WTC11 (cell line): Measurements from ENCODE around the gene STARD13. TPM values are rescaled to one million over a fixed set of nuclear protein-coding genes. Genes with fewer than 3 reads are reported as not detected.

ENCODE experiments used
- ATAC-seq: fragments of 200-7000 bp; cut with Tn5 transposase; 2 replicates; pipeline ENCODE4 v1.10.0; 2021; ENCODE audit warnings: mild to moderate bottlenecking, moderate library complexity
- CTCF ChIA-PET: fragments of 300-600 bp; sonication (Branson Sonifier 250); formaldehyde crosslinking; loops from one replicate; lab custom pipeline; 2021; ENCODE audit warnings: antibody characterized with exemption; lab: Charles Lee
- POLR2A ChIA-PET: fragments of 350-600 bp; sonication (Branson Sonifier 250); formaldehyde crosslinking; loops from one replicate; lab custom pipeline; 2021; ENCODE audit warnings: antibody characterized with exemption; lab: Charles Lee
- DNase-seq: peaks from one replicate; pipeline ENCODE4 v3.0.0; 2021; ENCODE audit warnings: low spot score
- H3K27ac Mint-ChIP-seq: 2 replicates; pipeline ENCODE4 v1.8.0; 2021; ENCODE audit warnings: mixed read lengths
- H3K27me3 Mint-ChIP-seq: 2 replicates; pipeline ENCODE4 v1.8.0; 2021; ENCODE audit warnings: low read depth, mild to moderate bottlenecking, moderate library complexity, mixed read lengths
- H3K36me3 Mint-ChIP-seq: 2 replicates; pipeline ENCODE4 v1.8.0; 2021; ENCODE audit warnings: mixed read lengths
- H3K4me1 Mint-ChIP-seq: 2 replicates; pipeline ENCODE4 v1.8.0; 2022; ENCODE audit warnings: mixed read lengths
- H3K4me3 Mint-ChIP-seq: 2 replicates; pipeline ENCODE4 v1.8.0; 2021; ENCODE audit warnings: mild to moderate bottlenecking, moderate library complexity, mixed read lengths
- H3K9me3 Mint-ChIP-seq: 2 replicates; pipeline ENCODE4 v1.8.0; 2021; ENCODE audit warnings: mixed read lengths
- FOXJ3 ChIP-seq: sonication (generic); formaldehyde crosslinking; IDR thresholded peaks from 2 replicates; pipeline ENCODE4 v1.9.0; 2021; ENCODE audit warnings: missing genetic modification reagents, mild to moderate bottlenecking, borderline replicate concordance
- FOXP1 ChIP-seq: sonication (generic); formaldehyde crosslinking; IDR thresholded peaks from 2 replicates; pipeline ENCODE4 v1.8.0; 2022; ENCODE audit warnings: missing genetic modification reagents, mild to moderate bottlenecking, moderate library complexity, borderline replicate concordance
- GABPB1 ChIP-seq: sonication (generic); formaldehyde crosslinking; IDR thresholded peaks from 2 replicates; pipeline ENCODE4 v1.8.1; 2023; ENCODE audit warnings: mild to moderate bottlenecking, missing genetic modification reagents
- GTF2I ChIP-seq: fragments of 250-450 bp; sonication (Bioruptor Pico); conservative IDR thresholded peaks from 2 replicates; pipeline ENCODE4 v1.4.0; 2021; ENCODE audit warnings: mild to moderate bottlenecking
- IRF2 ChIP-seq: sonication (generic); formaldehyde crosslinking; IDR thresholded peaks from 2 replicates; pipeline ENCODE4 v1.8.0; 2022; ENCODE audit warnings: low read depth, missing genetic modification reagents, borderline replicate concordance
- NFYB ChIP-seq: sonication (generic); formaldehyde crosslinking; conservative IDR thresholded peaks from 2 replicates; pipeline ENCODE4 v1.8.0; 2022; ENCODE audit warnings: low read depth, missing genetic modification reagents
- NR1H2 ChIP-seq: sonication (generic); formaldehyde crosslinking; IDR thresholded peaks from 2 replicates; pipeline ENCODE4 v1.9.0; 2021; ENCODE audit warnings: mild to moderate bottlenecking, moderate library complexity, missing genetic modification reagents
- SMAD3 ChIP-seq: sonication (generic); formaldehyde crosslinking; IDR thresholded peaks from 2 replicates; pipeline ENCODE4 v1.8.0; 2022; ENCODE audit warnings: missing genetic modification reagents, mild to moderate bottlenecking, borderline replicate concordance
- SMAD4 ChIP-seq: sonication (generic); formaldehyde crosslinking; IDR thresholded peaks from 2 replicates; pipeline ENCODE4 v1.8.0; 2022; ENCODE audit warnings: mild to moderate bottlenecking, missing genetic modification reagents
- SP1 ChIP-seq: sonication (generic); formaldehyde crosslinking; conservative IDR thresholded peaks from 2 replicates; pipeline ENCODE4 v1.8.1; 2022; ENCODE audit warnings: missing genetic modification reagents
- ZNF121 ChIP-seq: sonication (generic); formaldehyde crosslinking; IDR thresholded peaks from 2 replicates; pipeline ENCODE4 v1.8.0; 2023; ENCODE audit warnings: missing genetic modification reagents
- ZNF138 ChIP-seq: sonication (generic); formaldehyde crosslinking; conservative IDR thresholded peaks from 2 replicates; pipeline ENCODE4 v1.8.1; 2022; ENCODE audit warnings: mild to moderate bottlenecking, moderate library complexity, missing genetic modification reagents
- ZNF317 ChIP-seq: sonication (generic); formaldehyde crosslinking; IDR thresholded peaks from 2 replicates; pipeline ENCODE4 v1.8.1; 2023; ENCODE audit warnings: low read depth, mild to moderate bottlenecking, moderate library complexity, missing genetic modification reagents, borderline replicate concordance
- total RNA-seq: library from RNA; stranded (reverse); gene quantifications from 3 replicates; pipeline ENCODE4 v1.2.3, GENCODE V29; 2021
- TF ChIP-seq, protein P1 (sequence below): sonication (generic); formaldehyde crosslinking; IDR thresholded peaks from 2 replicates; pipeline ENCODE4 v1.8.0; 2023; ENCODE audit warnings: missing genetic modification reagents, mild to moderate bottlenecking, borderline replicate concordance
- TF ChIP-seq, protein P2 (sequence below): sonication (generic); formaldehyde crosslinking; conservative IDR thresholded peaks from 2 replicates; pipeline ENCODE4 v1.8.1; 2023; ENCODE audit warnings: mild to moderate bottlenecking, low read depth, missing genetic modification reagents, moderate library complexity
- TF ChIP-seq, protein P3 (sequence below): sonication (generic); formaldehyde crosslinking; IDR thresholded peaks from 2 replicates; pipeline ENCODE4 v1.8.0; 2022; ENCODE audit warnings: mild to moderate bottlenecking, missing genetic modification reagents
- TF ChIP-seq, protein P4 (sequence below): sonication (generic); formaldehyde crosslinking; IDR thresholded peaks from 2 replicates; pipeline ENCODE4 v1.8.0; 2023; ENCODE audit warnings: missing genetic modification reagents
- TF ChIP-seq, protein P5 (sequence below): sonication (generic); formaldehyde crosslinking; IDR thresholded peaks from 2 replicates; pipeline ENCODE4 v1.8.0; 2022; ENCODE audit warnings: mild to moderate bottlenecking, missing genetic modification reagents
- TF ChIP-seq, protein P6 (sequence below): fragments of 250-450 bp; sonication (Bioruptor Pico); IDR thresholded peaks from 2 replicates; pipeline ENCODE4 v1.8.0; 2021; ENCODE audit warnings: mild to moderate bottlenecking
- TF ChIP-seq, protein P7 (sequence below): fragments of 250-450 bp; sonication (Bioruptor Pico); IDR thresholded peaks from 2 replicates; pipeline ENCODE4 v1.9.0; 2021; ENCODE audit warnings: mild to moderate bottlenecking
- TF ChIP-seq, protein P8 (sequence below): sonication (generic); formaldehyde crosslinking; IDR thresholded peaks from 2 replicates; pipeline ENCODE4 v1.8.1; 2022; ENCODE audit warnings: mild to moderate bottlenecking, moderate library complexity, missing genetic modification reagents

The STARD13 gene
- total RNA-seq, 1 experiment from 2014 or later: 4.4 TPM

DNA sequence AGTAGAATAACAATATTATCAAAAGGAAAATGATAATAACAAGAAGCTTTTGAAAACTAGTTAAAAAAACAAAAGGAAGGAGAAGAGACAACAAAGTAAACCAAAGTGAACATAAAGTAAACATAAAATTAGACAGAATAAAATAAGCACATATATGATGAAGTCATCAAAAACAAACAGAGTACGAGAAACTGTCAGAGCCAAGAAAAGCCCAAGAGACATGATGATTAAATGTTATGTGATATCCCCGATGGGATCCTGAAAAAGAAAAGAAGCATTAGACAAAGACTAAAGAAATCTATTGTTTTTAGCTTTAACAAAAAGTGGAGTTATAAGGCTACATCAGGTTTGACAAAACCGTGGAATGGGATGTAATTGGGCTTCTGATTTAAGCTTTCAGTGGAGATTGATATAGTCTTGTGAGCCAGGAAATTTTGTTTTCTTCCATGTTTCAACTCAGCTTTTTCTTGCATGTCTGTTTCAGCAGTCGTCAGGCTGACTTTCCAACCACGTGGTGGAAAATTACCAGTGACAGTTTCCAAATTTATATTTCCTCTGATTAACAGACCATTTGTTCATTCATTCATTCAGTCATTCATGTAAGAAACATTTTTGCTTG, 204.5 kb downstream of the STARD13 start:
- Mint-ChIP-seq H3K4me1 (no peaks in the 10 kb centered on the region), H3K27ac (no peak overlapping the region), H3K9me3 (no peaks in the 10 kb centered on the region), H3K36me3 (no peaks in the 10 kb centered on the region), H3K4me3 (no peak overlapping the region), H3K27me3 (no peaks in the 10 kb centered on the region)
- TF ChIP-seq NR1H2 (CRISPR knock-in tag) (no peak), SMAD4 (no peak), GABPB1 (CRISPR knock-in tag) (no peak), ZNF317 (CRISPR knock-in tag) (no peak), ZNF138 (CRISPR knock-in tag) (no peak)
- TF ChIP-seq, protein P1, sequence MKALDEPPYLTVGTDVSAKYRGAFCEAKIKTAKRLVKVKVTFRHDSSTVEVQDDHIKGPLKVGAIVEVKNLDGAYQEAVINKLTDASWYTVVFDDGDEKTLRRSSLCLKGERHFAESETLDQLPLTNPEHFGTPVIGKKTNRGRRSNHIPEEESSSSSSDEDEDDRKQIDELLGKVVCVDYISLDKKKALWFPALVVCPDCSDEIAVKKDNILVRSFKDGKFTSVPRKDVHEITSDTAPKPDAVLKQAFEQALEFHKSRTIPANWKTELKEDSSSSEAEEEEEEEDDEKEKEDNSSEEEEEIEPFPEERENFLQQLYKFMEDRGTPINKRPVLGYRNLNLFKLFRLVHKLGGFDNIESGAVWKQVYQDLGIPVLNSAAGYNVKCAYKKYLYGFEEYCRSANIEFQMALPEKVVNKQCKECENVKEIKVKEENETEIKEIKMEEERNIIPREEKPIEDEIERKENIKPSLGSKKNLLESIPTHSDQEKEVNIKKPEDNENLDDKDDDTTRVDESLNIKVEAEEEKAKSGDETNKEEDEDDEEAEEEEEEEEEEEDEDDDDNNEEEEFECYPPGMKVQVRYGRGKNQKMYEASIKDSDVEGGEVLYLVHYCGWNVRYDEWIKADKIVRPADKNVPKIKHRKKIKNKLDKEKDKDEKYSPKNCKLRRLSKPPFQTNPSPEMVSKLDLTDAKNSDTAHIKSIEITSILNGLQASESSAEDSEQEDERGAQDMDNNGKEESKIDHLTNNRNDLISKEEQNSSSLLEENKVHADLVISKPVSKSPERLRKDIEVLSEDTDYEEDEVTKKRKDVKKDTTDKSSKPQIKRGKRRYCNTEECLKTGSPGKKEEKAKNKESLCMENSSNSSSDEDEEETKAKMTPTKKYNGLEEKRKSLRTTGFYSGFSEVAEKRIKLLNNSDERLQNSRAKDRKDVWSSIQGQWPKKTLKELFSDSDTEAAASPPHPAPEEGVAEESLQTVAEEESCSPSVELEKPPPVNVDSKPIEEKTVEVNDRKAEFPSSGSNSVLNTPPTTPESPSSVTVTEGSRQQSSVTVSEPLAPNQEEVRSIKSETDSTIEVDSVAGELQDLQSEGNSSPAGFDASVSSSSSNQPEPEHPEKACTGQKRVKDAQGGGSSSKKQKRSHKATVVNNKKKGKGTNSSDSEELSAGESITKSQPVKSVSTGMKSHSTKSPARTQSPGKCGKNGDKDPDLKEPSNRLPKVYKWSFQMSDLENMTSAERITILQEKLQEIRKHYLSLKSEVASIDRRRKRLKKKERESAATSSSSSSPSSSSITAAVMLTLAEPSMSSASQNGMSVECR: no peak
- ChIA-PET POLR2A (no interaction called here), CTCF (no interaction called here)
- no peak for DNase-seq
- ATAC-seq: no peak

DNA sequence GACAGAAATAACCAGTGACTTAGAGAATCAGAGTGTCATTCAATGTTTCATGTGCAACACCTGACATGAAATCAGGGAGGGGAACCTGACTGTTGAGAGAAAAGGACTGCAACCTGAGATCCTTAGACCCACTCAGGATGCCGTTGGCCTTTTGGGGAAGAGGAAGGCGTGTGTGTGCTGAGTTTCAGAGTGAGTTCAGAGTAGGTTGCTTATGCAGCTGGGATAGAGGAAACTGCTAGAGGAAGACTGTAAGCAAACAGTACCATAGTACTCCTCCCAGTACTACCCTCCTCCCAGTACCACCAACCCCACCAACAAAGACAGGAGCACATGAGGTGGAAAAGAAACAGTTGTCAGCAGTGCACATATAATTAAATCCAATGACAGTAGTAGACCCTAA, 205.6 kb downstream of the STARD13 start:
- no peaks in the 10 kb centered on the region for H3K9me3 Mint-ChIP-seq
- TF ChIP-seq, protein P2, sequence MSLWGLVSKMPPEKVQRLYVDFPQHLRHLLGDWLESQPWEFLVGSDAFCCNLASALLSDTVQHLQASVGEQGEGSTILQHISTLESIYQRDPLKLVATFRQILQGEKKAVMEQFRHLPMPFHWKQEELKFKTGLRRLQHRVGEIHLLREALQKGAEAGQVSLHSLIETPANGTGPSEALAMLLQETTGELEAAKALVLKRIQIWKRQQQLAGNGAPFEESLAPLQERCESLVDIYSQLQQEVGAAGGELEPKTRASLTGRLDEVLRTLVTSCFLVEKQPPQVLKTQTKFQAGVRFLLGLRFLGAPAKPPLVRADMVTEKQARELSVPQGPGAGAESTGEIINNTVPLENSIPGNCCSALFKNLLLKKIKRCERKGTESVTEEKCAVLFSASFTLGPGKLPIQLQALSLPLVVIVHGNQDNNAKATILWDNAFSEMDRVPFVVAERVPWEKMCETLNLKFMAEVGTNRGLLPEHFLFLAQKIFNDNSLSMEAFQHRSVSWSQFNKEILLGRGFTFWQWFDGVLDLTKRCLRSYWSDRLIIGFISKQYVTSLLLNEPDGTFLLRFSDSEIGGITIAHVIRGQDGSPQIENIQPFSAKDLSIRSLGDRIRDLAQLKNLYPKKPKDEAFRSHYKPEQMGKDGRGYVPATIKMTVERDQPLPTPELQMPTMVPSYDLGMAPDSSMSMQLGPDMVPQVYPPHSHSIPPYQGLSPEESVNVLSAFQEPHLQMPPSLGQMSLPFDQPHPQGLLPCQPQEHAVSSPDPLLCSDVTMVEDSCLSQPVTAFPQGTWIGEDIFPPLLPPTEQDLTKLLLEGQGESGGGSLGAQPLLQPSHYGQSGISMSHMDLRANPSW (CRISPR knock-in tag): no peak
- TF ChIP-seq ZNF317 (CRISPR knock-in tag) (no peak), FOXP1 (no peak), IRF2 (CRISPR knock-in tag) (no peak), SP1 (no peak), NFYB (CRISPR knock-in tag) (no peak), NR1H2 (CRISPR knock-in tag) (no peak), FOXJ3 (no peak), SMAD3 (CRISPR knock-in tag) (no peak), GTF2I (CRISPR knock-in tag) (no peak), SMAD4 (no peak), ZNF121 (CRISPR knock-in tag) (no peak)
- TF ChIP-seq, protein P3, sequence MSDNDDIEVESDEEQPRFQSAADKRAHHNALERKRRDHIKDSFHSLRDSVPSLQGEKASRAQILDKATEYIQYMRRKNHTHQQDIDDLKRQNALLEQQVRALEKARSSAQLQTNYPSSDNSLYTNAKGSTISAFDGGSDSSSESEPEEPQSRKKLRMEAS: no peak
- TF ChIP-seq, protein P4, sequence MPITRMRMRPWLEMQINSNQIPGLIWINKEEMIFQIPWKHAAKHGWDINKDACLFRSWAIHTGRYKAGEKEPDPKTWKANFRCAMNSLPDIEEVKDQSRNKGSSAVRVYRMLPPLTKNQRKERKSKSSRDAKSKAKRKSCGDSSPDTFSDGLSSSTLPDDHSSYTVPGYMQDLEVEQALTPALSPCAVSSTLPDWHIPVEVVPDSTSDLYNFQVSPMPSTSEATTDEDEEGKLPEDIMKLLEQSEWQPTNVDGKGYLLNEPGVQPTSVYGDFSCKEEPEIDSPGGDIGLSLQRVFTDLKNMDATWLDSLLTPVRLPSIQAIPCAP (CRISPR knock-in tag): no peak
- TF ChIP-seq, protein P5, sequence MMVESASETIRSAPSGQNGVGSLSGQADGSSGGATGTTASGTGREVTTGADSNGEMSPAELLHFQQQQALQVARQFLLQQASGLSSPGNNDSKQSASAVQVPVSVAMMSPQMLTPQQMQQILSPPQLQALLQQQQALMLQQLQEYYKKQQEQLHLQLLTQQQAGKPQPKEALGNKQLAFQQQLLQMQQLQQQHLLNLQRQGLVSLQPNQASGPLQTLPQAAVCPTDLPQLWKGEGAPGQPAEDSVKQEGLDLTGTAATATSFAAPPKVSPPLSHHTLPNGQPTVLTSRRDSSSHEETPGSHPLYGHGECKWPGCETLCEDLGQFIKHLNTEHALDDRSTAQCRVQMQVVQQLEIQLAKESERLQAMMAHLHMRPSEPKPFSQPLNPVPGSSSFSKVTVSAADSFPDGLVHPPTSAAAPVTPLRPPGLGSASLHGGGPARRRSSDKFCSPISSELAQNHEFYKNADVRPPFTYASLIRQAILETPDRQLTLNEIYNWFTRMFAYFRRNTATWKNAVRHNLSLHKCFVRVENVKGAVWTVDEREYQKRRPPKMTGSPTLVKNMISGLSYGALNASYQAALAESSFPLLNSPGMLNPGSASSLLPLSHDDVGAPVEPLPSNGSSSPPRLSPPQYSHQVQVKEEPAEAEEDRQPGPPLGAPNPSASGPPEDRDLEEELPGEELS (CRISPR knock-in tag): no peak
- TF ChIP-seq, protein P6, sequence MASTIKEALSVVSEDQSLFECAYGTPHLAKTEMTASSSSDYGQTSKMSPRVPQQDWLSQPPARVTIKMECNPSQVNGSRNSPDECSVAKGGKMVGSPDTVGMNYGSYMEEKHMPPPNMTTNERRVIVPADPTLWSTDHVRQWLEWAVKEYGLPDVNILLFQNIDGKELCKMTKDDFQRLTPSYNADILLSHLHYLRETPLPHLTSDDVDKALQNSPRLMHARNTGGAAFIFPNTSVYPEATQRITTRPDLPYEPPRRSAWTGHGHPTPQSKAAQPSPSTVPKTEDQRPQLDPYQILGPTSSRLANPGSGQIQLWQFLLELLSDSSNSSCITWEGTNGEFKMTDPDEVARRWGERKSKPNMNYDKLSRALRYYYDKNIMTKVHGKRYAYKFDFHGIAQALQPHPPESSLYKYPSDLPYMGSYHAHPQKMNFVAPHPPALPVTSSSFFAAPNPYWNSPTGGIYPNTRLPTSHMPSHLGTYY: no peak
- TF ChIP-seq, protein P7, sequence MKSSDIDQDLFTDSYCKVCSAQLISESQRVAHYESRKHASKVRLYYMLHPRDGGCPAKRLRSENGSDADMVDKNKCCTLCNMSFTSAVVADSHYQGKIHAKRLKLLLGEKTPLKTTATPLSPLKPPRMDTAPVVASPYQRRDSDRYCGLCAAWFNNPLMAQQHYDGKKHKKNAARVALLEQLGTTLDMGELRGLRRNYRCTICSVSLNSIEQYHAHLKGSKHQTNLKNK (CRISPR knock-in tag): no peak
- TF ChIP-seq, protein P8, sequence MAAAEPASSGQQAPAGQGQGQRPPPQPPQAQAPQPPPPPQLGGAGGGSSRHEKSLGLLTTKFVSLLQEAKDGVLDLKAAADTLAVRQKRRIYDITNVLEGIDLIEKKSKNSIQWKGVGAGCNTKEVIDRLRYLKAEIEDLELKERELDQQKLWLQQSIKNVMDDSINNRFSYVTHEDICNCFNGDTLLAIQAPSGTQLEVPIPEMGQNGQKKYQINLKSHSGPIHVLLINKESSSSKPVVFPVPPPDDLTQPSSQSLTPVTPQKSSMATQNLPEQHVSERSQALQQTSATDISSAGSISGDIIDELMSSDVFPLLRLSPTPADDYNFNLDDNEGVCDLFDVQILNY (CRISPR knock-in tag): no peak
- ChIA-PET CTCF (no interaction called here), POLR2A (no interaction called here)
- ATAC-seq (no peak), DNase-seq (no peak)
- no peaks in the 10 kb centered on the region for H3K36me3 Mint-ChIP-seq
- no peak overlapping the region for H3K4me3 Mint-ChIP-seq
- H3K27ac Mint-ChIP-seq: no peak overlapping the region
- H3K27me3 Mint-ChIP-seq: no peaks in the 10 kb centered on the region
- no peaks in the 10 kb centered on the region for H3K4me1 Mint-ChIP-seq
